Colonic mucosa (tissue), 4 donors: ENCODE measurements around the gene YWHAQ. TPM values are rescaled to one million over a fixed set of nuclear protein-coding genes. Genes with fewer than 3 reads are reported as not detected.

Experiments used
- DNase-seq: peaks from one replicate; pipeline ENCODE4 v3.0.0-alpha.2; 2020
- H3K27ac ChIP-seq: fragments of 200-600 bp; one replicate; pipeline ENCODE4 v1.8.0; 2021
- H3K27me3 ChIP-seq: fragments of 200-600 bp; one replicate; pipeline ENCODE4 v1.8.0; 2021
- H3K36me3 ChIP-seq: fragments of 200-600 bp; one replicate; pipeline ENCODE4 v1.8.0; 2021
- H3K4me1 ChIP-seq: fragments of 200-600 bp; one replicate; pipeline ENCODE4 v1.8.0; 2021; ENCODE audit warnings: mild to moderate bottlenecking
- H3K4me3 ChIP-seq: fragments of 200-600 bp; one replicate; pipeline ENCODE4 v1.8.0; 2021
- H3K9ac ChIP-seq, 2 donors: one replicate each; pipeline ENCODE4 v1.7.0; 2013; ENCODE audit warnings: control low read depth in 2 of 2, low read depth in 2 of 2, low read length in 2 of 2
- H3K9me3 ChIP-seq: fragments of 200-600 bp; one replicate; pipeline ENCODE4 v1.8.0; 2021
- CTCF ChIP-seq: fragments of 200-600 bp; IDR thresholded peaks from one replicate; pipeline ENCODE4 v1.8.0; 2022; ENCODE audit warnings: antibody characterized with exemption, mild to moderate bottlenecking
- intact Hi-C: fragments of 100-400 bp; cut with DNase I; formaldehyde crosslinking; loops from one replicate; pipeline ENCODE4 v1.14.1; 2022
- total RNA-seq, 2 donors: library from RNA; stranded (reverse); fragmentation: NEBNext Ultra II Directional in 1 of 2; extraction: Animal tissue kit (Norgen Biotek cat#: 25700) in 1 of 2; gene quantifications; one replicate each; pipeline ENCODE4 v1.2.1, GENCODE V29; 2021
- donor health status: healthy.
- donor health status: DM: no; HTN: no; CAD: no.
- donor health status: DM: no; HTN: no; CAD: no.

YWHAQ gene
- total RNA-seq, 2 donors from 2014 or later: 246 to 299 TPM

GRCh38 chr2:9655441-9656269 is 24.9 kb upstream of the YWHAQ start:
- Histone ChIP-seq H3K4me3 (no peak overlapping the region), H3K9me3 (no peaks in the 10 kb centered on the region), H3K27ac (no peak overlapping the region), H3K9ac (no peak overlapping the region), H3K27me3 (no peaks in the 10 kb centered on the region), H3K36me3 (no peaks in the 10 kb centered on the region), H3K4me1 (no peaks in the 10 kb centered on the region)
- no peak for DNase-seq
- TF ChIP-seq CTCF: no peak
- intact Hi-C loops: no loop called here

GRCh38 chr2:9654452-9655100 is 23.8 kb upstream of the YWHAQ start:
- H3K9me3 ChIP-seq: no peaks in the 10 kb centered on the region
- TF ChIP-seq CTCF: no peak
- intact Hi-C loops: no loop called here
- no peaks in the 10 kb centered on the region for H3K36me3 ChIP-seq
- no peaks in the 10 kb centered on the region for H3K27me3 ChIP-seq
- no peak overlapping the region for H3K4me3 ChIP-seq
- no peak overlapping the region for H3K27ac ChIP-seq
- H3K4me1 ChIP-seq: no peaks in the 10 kb centered on the region
- H3K9ac ChIP-seq: no peak overlapping the region
- no peak for DNase-seq

- Histone ChIP-seq H3K27ac (no peak overlapping the region), H3K27me3 (no peaks in the 10 kb centered on the region), H3K36me3 (no peaks in the 10 kb centered on the region), H3K4me1 (no peaks in the 10 kb centered on the region), H3K4me3 (no peak overlapping the region), H3K9me3 (no peaks in the 10 kb centered on the region), H3K9ac (no peak overlapping the region)
- DNase-seq: no peak
- intact Hi-C loops: no loop called here
- no peak for TF ChIP-seq CTCF
Measured at GRCh38 chr2:9653485-9654271, 22.9 kb upstream of the YWHAQ start.

- no peak for TF ChIP-seq CTCF
- Histone ChIP-seq H3K36me3 (no peaks in the 10 kb centered on the region), H3K27ac (no peak overlapping the region), H3K27me3 (no peaks in the 10 kb centered on the region), H3K9me3 (no peaks in the 10 kb centered on the region), H3K4me1 (no peaks in the 10 kb centered on the region), H3K4me3 (no peak overlapping the region), H3K9ac (no peak overlapping the region)
- intact Hi-C loops: no loop called here
- no peak for DNase-seq
Measured at GRCh38 chr2:9652898-9653479, 22.2 kb upstream of the YWHAQ start.

GRCh38 chr2:9652267-9652666 is 21.5 kb upstream of the YWHAQ start:
- DNase-seq: no peak
- Histone ChIP-seq H3K27me3 (no peaks in the 10 kb centered on the region), H3K27ac (no peak overlapping the region), H3K36me3 (no peaks in the 10 kb centered on the region), H3K9me3 (no peaks in the 10 kb centered on the region), H3K4me1 (no peaks in the 10 kb centered on the region), H3K9ac (no peak overlapping the region), H3K4me3 (no peak overlapping the region)
- intact Hi-C loops: no loop called here
- TF ChIP-seq CTCF: no peak
